Loucy (cell line): Measurements from ENCODE around the gene SIMC1.

Experiments used
- CTCF ChIP-seq: fragments of 200-600 bp; sonication (generic); conservative IDR thresholded peaks from 2 replicates; pipeline ENCODE4 v1.5.1; 2014; ENCODE audit warnings: mild to moderate bottlenecking, antibody characterized with exemption, low read length
- EZH2phosphoT487 ChIP-seq: fragments of 200-600 bp; IDR thresholded peaks from 2 replicates; pipeline ENCODE4 v1.6.1; 2018; ENCODE audit warnings: antibody characterized with exemption, mild to moderate bottlenecking, moderate library complexity, borderline replicate concordance

- TF ChIP-seq CTCF, result no peak
- no peak for TF ChIP-seq EZH2phosphoT487
These were observed 150.4 kb downstream of the SIMC1 start, which contains the start of the genes HIGD2A and NOP16 for GRCh38 chr5:176388444-176389134.
